ENCODE results near the gene KRT3.

Gene KRT3

GRCh38 chr12:52776913-52777395, 19.0 kb downstream of the KRT3 start, which contains the start of gene KRT76:
TSS of gene KRT76 (minus strand) at chr12:52777345. CDS start at chr12:52777291, 54 bp downstream.
- Mint-ChIP-seq H3K4me3 (no peak within 1 kb of the TSS), H3K36me3 (ENCODE audit: low read depth) (no peaks in the 10 kb centered on the region), H3K4me1 (ENCODE audit: low read depth) (no peaks in the 10 kb centered on the region), H3K27ac (no peak within 1 kb of the TSS), H3K27me3 (ENCODE audit: low read depth) (peaks cover 12% of the 10 kb centered on the region), H3K9me3 (no peaks in the 10 kb centered on the region)

- Mint-ChIP-seq H3K27ac (no peak overlapping the region), H3K27me3 (ENCODE audit: low read depth) (peaks cover 12% of the 10 kb centered on the region), H3K4me1 (ENCODE audit: low read depth) (no peaks in the 10 kb centered on the region), H3K36me3 (ENCODE audit: low read depth) (no peaks in the 10 kb centered on the region), H3K9me3 (no peaks in the 10 kb centered on the region), H3K4me3 (no peak overlapping the region)
Measured at GRCh38 chr12:52776435-52776834, 19.5 kb downstream of the KRT3 start.

- Mint-ChIP-seq H3K4me3 (no peak overlapping the region), H3K4me1 (ENCODE audit: low read depth) (no peaks in the 10 kb centered on the region), H3K36me3 (ENCODE audit: low read depth) (no peaks in the 10 kb centered on the region)
Measured at GRCh38 chr12:52774629-52775250, 21.2 kb downstream of the KRT3 start.

GRCh38 chr12:52772772-52773171, 23.1 kb downstream of the KRT3 start:
- H3K4me3 Mint-ChIP-seq, result no peak overlapping the region
- no peaks in the 10 kb centered on the region for H3K36me3 Mint-ChIP-seq (ENCODE audit: low read depth)
- no peaks in the 10 kb centered on the region for H3K9me3 Mint-ChIP-seq
- no peak overlapping the region for H3K27ac Mint-ChIP-seq
- H3K27me3 Mint-ChIP-seq (ENCODE audit: low read depth), result peaks cover 9% of the 10 kb centered on the region
- no peaks in the 10 kb centered on the region for H3K4me1 Mint-ChIP-seq (ENCODE audit: low read depth)

More at GRCh38 chr12:52774629-52775250, 21.2 kb downstream of the KRT3 start:
- no peaks in the 10 kb centered on the region for H3K9me3 Mint-ChIP-seq
- H3K27ac Mint-ChIP-seq, result no peak overlapping the region
- peaks cover 12% of the 10 kb centered on the region for H3K27me3 Mint-ChIP-seq (ENCODE audit: low read depth)

- Mint-ChIP-seq H3K27me3 (ENCODE audit: low read depth) (peaks cover 9% of the 10 kb centered on the region), H3K4me1 (ENCODE audit: low read depth) (no peaks in the 10 kb centered on the region), H3K36me3 (ENCODE audit: low read depth) (no peaks in the 10 kb centered on the region), H3K4me3 (no peak overlapping the region), H3K27ac (no peak overlapping the region), H3K9me3 (no peaks in the 10 kb centered on the region)
Measured at GRCh38 chr12:52772188-52772587, 23.7 kb downstream of the KRT3 start.

GRCh38 chr12:52771505-52771904, 24.4 kb downstream of the KRT3 start:
- Mint-ChIP-seq H3K36me3 (ENCODE audit: low read depth) (no peaks in the 10 kb centered on the region), H3K27me3 (ENCODE audit: low read depth) (peaks cover 9% of the 10 kb centered on the region), H3K9me3 (no peaks in the 10 kb centered on the region), H3K4me3 (no peak overlapping the region), H3K4me1 (ENCODE audit: low read depth) (no peaks in the 10 kb centered on the region), H3K27ac (no peak overlapping the region)

GRCh38 chr12:52771088-52771487, 24.8 kb downstream of the KRT3 start:
- no peaks in the 10 kb centered on the region for H3K36me3 Mint-ChIP-seq (ENCODE audit: low read depth)
- H3K27me3 Mint-ChIP-seq (ENCODE audit: low read depth), result peaks cover 9% of the 10 kb centered on the region
- no peaks in the 10 kb centered on the region for H3K9me3 Mint-ChIP-seq
- H3K4me3 Mint-ChIP-seq, result no peak overlapping the region
- H3K4me1 Mint-ChIP-seq (ENCODE audit: low read depth), result no peaks in the 10 kb centered on the region
- no peak overlapping the region for H3K27ac Mint-ChIP-seq

GRCh38 chr12:52769946-52770345, 26.0 kb downstream of the KRT3 start:
- Mint-ChIP-seq H3K27ac (no peak overlapping the region), H3K4me3 (no peak overlapping the region), H3K36me3 (ENCODE audit: low read depth) (no peaks in the 10 kb centered on the region), H3K27me3 (ENCODE audit: low read depth) (peaks cover 4% of the 10 kb centered on the region), H3K4me1 (ENCODE audit: low read depth) (no peaks in the 10 kb centered on the region), H3K9me3 (no peaks in the 10 kb centered on the region)

GRCh38 chr12:52769354-52769753, 26.6 kb downstream of the KRT3 start:
- Mint-ChIP-seq H3K36me3 (ENCODE audit: low read depth) (no peaks in the 10 kb centered on the region), H3K4me3 (no peak overlapping the region), H3K9me3 (no peaks in the 10 kb centered on the region), H3K27ac (no peak overlapping the region), H3K4me1 (ENCODE audit: low read depth) (no peaks in the 10 kb centered on the region), H3K27me3 (ENCODE audit: low read depth) (peaks cover 4% of the 10 kb centered on the region)

- Mint-ChIP-seq H3K9me3 (no peaks in the 10 kb centered on the region), H3K4me1 (ENCODE audit: low read depth) (no peaks in the 10 kb centered on the region), H3K36me3 (ENCODE audit: low read depth) (no peaks in the 10 kb centered on the region), H3K27me3 (ENCODE audit: low read depth) (peaks cover 4% of the 10 kb centered on the region), H3K4me3 (no peak overlapping the region), H3K27ac (no peak overlapping the region)
Measured at GRCh38 chr12:52768479-52769200, 27.3 kb downstream of the KRT3 start.

- H3K27me3 Mint-ChIP-seq (ENCODE audit: low read depth), result peaks cover 4% of the 10 kb centered on the region
- H3K4me3 Mint-ChIP-seq, result no peak overlapping the region
- no peaks in the 10 kb centered on the region for H3K4me1 Mint-ChIP-seq (ENCODE audit: low read depth)
- no peaks in the 10 kb centered on the region for H3K9me3 Mint-ChIP-seq
- H3K36me3 Mint-ChIP-seq (ENCODE audit: low read depth), result no peaks in the 10 kb centered on the region
- H3K27ac Mint-ChIP-seq, result no peak overlapping the region
Measured at GRCh38 chr12:52767427-52767826, 28.5 kb downstream of the KRT3 start.

- Mint-ChIP-seq H3K4me3 (no peak overlapping the region), H3K9me3 (no peaks in the 10 kb centered on the region), H3K36me3 (ENCODE audit: low read depth) (no peaks in the 10 kb centered on the region), H3K27ac (no peak overlapping the region), H3K4me1 (ENCODE audit: low read depth) (no peaks in the 10 kb centered on the region), H3K27me3 (ENCODE audit: low read depth) (peaks cover 4% of the 10 kb centered on the region)
Measured at GRCh38 chr12:52767020-52767379, 28.9 kb downstream of the KRT3 start.

GRCh38 chr12:52766351-52767019, 29.4 kb downstream of the KRT3 start:
- Mint-ChIP-seq H3K27me3 (ENCODE audit: low read depth) (peaks cover 4% of the 10 kb centered on the region), H3K36me3 (ENCODE audit: low read depth) (no peaks in the 10 kb centered on the region), H3K4me1 (ENCODE audit: low read depth) (no peaks in the 10 kb centered on the region), H3K4me3 (no peak overlapping the region), H3K27ac (no peak overlapping the region), H3K9me3 (peaks cover 2% of the 10 kb centered on the region)

GRCh38 chr12:52765702-52766101, 30.2 kb downstream of the KRT3 start:
- peaks cover 9% of the 10 kb centered on the region for H3K9me3 Mint-ChIP-seq
- H3K4me3 Mint-ChIP-seq, result no peak overlapping the region
- H3K36me3 Mint-ChIP-seq (ENCODE audit: low read depth), result no peaks in the 10 kb centered on the region
- H3K27me3 Mint-ChIP-seq (ENCODE audit: low read depth), result peaks cover 4% of the 10 kb centered on the region
- no peak overlapping the region for H3K27ac Mint-ChIP-seq
- H3K4me1 Mint-ChIP-seq (ENCODE audit: low read depth), result no peaks in the 10 kb centered on the region

- Mint-ChIP-seq H3K9me3 (peaks cover 13% of the 10 kb centered on the region), H3K27me3 (ENCODE audit: low read depth) (no peaks in the 10 kb centered on the region), H3K36me3 (ENCODE audit: low read depth) (no peaks in the 10 kb centered on the region)
Measured at GRCh38 chr12:52763991-52764390, 31.9 kb downstream of the KRT3 start.

More at GRCh38 chr12:52763991-52764390, 31.9 kb downstream of the KRT3 start:
- no peak overlapping the region for H3K4me3 Mint-ChIP-seq
- H3K4me1 Mint-ChIP-seq (ENCODE audit: low read depth), result no peaks in the 10 kb centered on the region
- H3K27ac Mint-ChIP-seq, result no peak overlapping the region
